HCT116 (cell line): Measurements from ENCODE around the gene ZBTB20. TPM values are rescaled to one million over a fixed set of nuclear protein-coding genes. Genes with fewer than 3 reads are reported as not detected.

Experiments
- ATAC-seq: fragments of 200-7000 bp; cut with Tn5 transposase; 2 replicates; pipeline ENCODE4 v1.9.1; 2020; ENCODE audit warnings: mild to moderate bottlenecking, moderate library complexity
- BruUV-seq: library from RNA; stranded (reverse); fragments of 400-500 nt; replicated peaks from 2 replicates; lab custom pipeline; 2021; lab: Mats Ljungman, UMichigan
- CTCF ChIA-PET: fragments of 300-600 bp; sonication (Branson Sonifier 250); formaldehyde crosslinking; loops from one replicate; lab custom pipeline; 2021; ENCODE audit warnings: antibody characterized with exemption; lab: Charles Lee
- POLR2A ChIA-PET: fragments of 300-600, 350-600 bp; sonication (Branson Sonifier 250); formaldehyde crosslinking; loops from one replicate; lab custom pipeline; 2021; ENCODE audit warnings: antibody characterized with exemption; lab: Charles Lee
- RAD21 ChIA-PET, 2 experiments: fragments of 300-600 bp; sonication (Branson Sonifier 250); formaldehyde crosslinking; loops; one replicate each; lab custom pipeline; 2023; ENCODE audit warnings: low total read pairs in 2 of 2; ENCODE audit not compliant: uncharacterized antibody in 2 of 2, unreplicated experiment in 2 of 2, low non-redundant PET in 1 of 2; lab: Charles Lee
- DNase-seq: peaks from one replicate; pipeline ENCODE4 v3.0.0-alpha.2; 2010; ENCODE audit warnings: low read depth, low spot score
- H2AFZ ChIP-seq: fragments of 200-600 bp; shearing (Covaris generic), sonication (generic); 2 replicates; pipeline ENCODE4 v1.6.1; 2017; ENCODE audit warnings: low read depth, mixed run types, mixed read lengths, antibody characterized with exemption, low read length; ENCODE audit not compliant: poor library complexity, severe bottlenecking
- H3K27ac ChIP-seq: 2 replicates; pipeline ENCODE4 v1.5.1; 2012; ENCODE audit warnings: low read depth, low read length
- H3K27me3 ChIP-seq: fragments of 200-600 bp; sonication (generic); 2 replicates; pipeline ENCODE4 v1.6.1; 2016; ENCODE audit warnings: mixed run types, low read length, mixed read lengths; ENCODE audit not compliant: insufficient read depth
- H3K36me3 ChIP-seq, 2 experiments: fragments of 200-500 bp in 1 of 2; fragments of 200-600 bp in 1 of 2; sonication (Bioruptor generic) in 1 of 2; sonication (generic) in 1 of 2; 2 replicates each; pipeline versions ENCODE4 v1.5.1 to v1.6.1; 2014 to 2016; ENCODE audit warnings: low read length in 2 of 2, inconsistent platforms in 1 of 2, mixed read lengths in 1 of 2, mixed run types in 1 of 2; ENCODE audit not compliant: insufficient read depth in 2 of 2, control insufficient read depth in 1 of 2
- H3K4me1 ChIP-seq, 2 experiments: fragments of 200-600 bp in 1 of 2; sonication (generic) in 1 of 2; 2 replicates each; pipeline versions ENCODE4 v1.5.1 to v1.6.1; 2012 to 2017; ENCODE audit warnings: low read length in 2 of 2, inconsistent platforms in 1 of 2, mild to moderate bottlenecking in 1 of 2, mixed read lengths in 1 of 2, mixed run types in 1 of 2, moderate library complexity in 1 of 2; ENCODE audit not compliant: insufficient read depth in 2 of 2, control insufficient read depth in 1 of 2
- H3K4me2 ChIP-seq: fragments of 200-600 bp; sonication (generic); 2 replicates; pipeline ENCODE4 v1.6.1; 2017; ENCODE audit warnings: mixed run types, low read length, mixed read lengths
- H3K4me3 ChIP-seq, 2 experiments: fragments of 200-600 bp in 1 of 2; sonication (generic) in 1 of 2; replicated peaks in 1 of 2; 2 replicates each; pipeline ENCODE4 v1.5.1; 2011 to 2016; ENCODE audit warnings: low read length in 2 of 2, control low read depth in 1 of 2, low read depth in 1 of 2, mild to moderate bottlenecking in 1 of 2, mixed read lengths in 1 of 2, mixed run types in 1 of 2
- H3K79me2 ChIP-seq: fragments of 200-600 bp; sonication (generic); 2 replicates; pipeline ENCODE4 v1.6.1; 2017; ENCODE audit warnings: mild to moderate bottlenecking, mixed run types, low read length, moderate library complexity, mixed read lengths; ENCODE audit not compliant: insufficient read depth
- H3K9ac ChIP-seq: fragments of 200-600 bp; sonication (generic); 2 replicates; pipeline ENCODE4 v1.6.1; 2016; ENCODE audit warnings: low read length, mixed read lengths
- H3K9me2 ChIP-seq: fragments of 200-600 bp; sonication (generic), shearing (Covaris generic); 2 replicates; pipeline ENCODE4 v1.6.1; 2017; ENCODE audit warnings: mixed run types, mild to moderate bottlenecking, moderate library complexity; ENCODE audit not compliant: insufficient read depth
- H3K9me3 ChIP-seq, 2 experiments: fragments of 200-500 bp in 1 of 2; fragments of 200-600 bp in 1 of 2; sonication (Bioruptor generic) in 1 of 2; sonication (generic) in 1 of 2; 2 replicates each; pipeline ENCODE4 v1.6.1; 2014 to 2017; ENCODE audit warnings: low read length in 2 of 2, mixed read lengths in 2 of 2, inconsistent platforms in 1 of 2, low read depth in 1 of 2, mild to moderate bottlenecking in 1 of 2, mixed run types in 1 of 2, moderate library complexity in 1 of 2; ENCODE audit not compliant: control insufficient read depth in 1 of 2, insufficient read depth in 1 of 2
- H4K20me1 ChIP-seq: fragments of 200-600 bp; sonication (generic), shearing (Covaris generic); 2 replicates; pipeline ENCODE4 v1.6.1; 2017; ENCODE audit warnings: mixed run types, mild to moderate bottlenecking, moderate library complexity; ENCODE audit not compliant: insufficient read depth
- ATF3 ChIP-seq: IDR thresholded peaks from 2 replicates; pipeline ENCODE4 v1.6.1; 2012
- EGR1 ChIP-seq: IDR thresholded peaks from 2 replicates; pipeline ENCODE4 v1.6.1; 2012; ENCODE audit warnings: low read depth
- EZH2phosphoT487 ChIP-seq: fragments of 200-600 bp; IDR thresholded peaks from 2 replicates; pipeline ENCODE4 v1.6.1; 2018; ENCODE audit warnings: antibody characterized with exemption, borderline replicate concordance
- JUND ChIP-seq: IDR thresholded peaks from 2 replicates; pipeline ENCODE4 v1.6.1; 2012
- MAX ChIP-seq: IDR thresholded peaks from 2 replicates; pipeline ENCODE4 v1.6.1; 2012
- POLR2A ChIP-seq: IDR thresholded peaks from 2 replicates; pipeline ENCODE4 v1.7.0; 2011; ENCODE audit warnings: borderline replicate concordance; ENCODE audit not compliant: insufficient read depth, insufficient read length; ENCODE audit errors: extremely low read depth
- POLR2AphosphoS5 ChIP-seq: IDR thresholded peaks from 2 replicates; pipeline ENCODE4 v1.6.1; 2011; ENCODE audit warnings: mild to moderate bottlenecking, low read depth, low read length, moderate library complexity
- REST ChIP-seq: IDR thresholded peaks from 2 replicates; pipeline ENCODE4 v1.6.1; 2012; ENCODE audit warnings: low read depth
- SIN3A ChIP-seq: IDR thresholded peaks from 2 replicates; pipeline ENCODE4 v1.6.1; 2012; ENCODE audit warnings: low read depth
- SP1 ChIP-seq: IDR thresholded peaks from 2 replicates; pipeline ENCODE4 v1.6.1; 2012; ENCODE audit warnings: low read depth
- YY1 ChIP-seq: IDR thresholded peaks from 2 replicates; pipeline ENCODE4 v1.6.1; 2011; ENCODE audit warnings: low read length, low read depth, moderate library complexity, mild to moderate bottlenecking; ENCODE audit not compliant: insufficient replicate concordance; ENCODE audit errors: extremely low read depth
- ZFX ChIP-seq: fragments of 450-650 bp; IDR thresholded peaks from 2 replicates; pipeline ENCODE4 v1.6.1; 2017
- intact Hi-C: fragments of 100-400 bp; cut with micrococcal nuclease; formaldehyde crosslinking; loops from 2 replicates; pipeline ENCODE4 v1.10.0; 2022
- total RNA-seq: library from RNA; stranded (reverse); gene quantifications from one replicate; pipeline ENCODE4 v1.2.1, GENCODE V29; 2021; ENCODE audit not compliant: unreplicated experiment

Gene ZBTB20
- total RNA-seq, 1 experiment from 2014 or later, result 42.1 TPM

- Histone ChIP-seq H2AFZ (no peak overlapping the region), H4K20me1 (peaks cover 3% of the 10 kb centered on the region; the same call in 1 of the 2 replicates), H3K9me2 (no peaks in the 10 kb centered on the region), H3K4me3 (no peak overlapping the region), H3K9me3 (no peaks in the 10 kb centered on the region), H3K9ac (0 out of 2 replicates have a peak overlapping the region, but pooled peaks have one; percentile 10), H3K79me2 (peaks cover 87% of the 10 kb centered on the region), H3K4me1 (peaks cover 80 to 92% of the 10 kb centered on the region in 2 experiments), H3K4me2 (peak overlapping the region; percentile 53), H3K36me3 (no peaks in the 10 kb centered on the region; a peak in 1 of 4 replicates), H3K27ac (peak overlapping the region; percentile 80; the same call in 1 of the 2 replicates), H3K27me3 (no peaks in the 10 kb centered on the region)
- intact Hi-C loops, result no loop called here
- no TSS peak for BruUV-seq
- ChIA-PET RAD21 (no interaction called here), CTCF (interaction anchor here (0.5 to 1.0 kb wide), 2 partner anchors 9 to 1141 kb away, joined by 3 read pairs; no protein-coding TSS in a partner anchor), POLR2A (no interaction called here)
- DNase-seq (no peak), ATAC-seq (peak; percentile 49)
- no peak for TF ChIP-seq EGR1
- TF ChIP-seq YY1, result no peak
- no peak for TF ChIP-seq EZH2phosphoT487
- no peak for TF ChIP-seq MAX
- TF ChIP-seq JUND, result no peak
- TF ChIP-seq ATF3, result no peak
- no peak for TF ChIP-seq REST
- TF ChIP-seq SP1, result no peak
- no peak for TF ChIP-seq ZFX
- no peak for TF ChIP-seq POLR2A
- TF ChIP-seq SIN3A, result no peak
- no peak for TF ChIP-seq POLR2AphosphoS5
Measured at GRCh38 chr3:114506591-114507300, 640.3 kb downstream of the ZBTB20 start.
